GM23338 (cell line): Measurements from ENCODE around the gene MRPL20. TPM values are rescaled to one million over a fixed set of nuclear protein-coding genes. Genes with fewer than 3 reads are reported as not detected.

ENCODE experiments used
- CREB1 ChIP-seq: fragments of 250-450 bp; sonication (Bioruptor Pico); IDR thresholded peaks from 2 replicates; pipeline ENCODE4 v1.5.0; 2020; ENCODE audit warnings: low read depth, mild to moderate bottlenecking, moderate library complexity
- CTCF ChIP-seq, 2 experiments: fragments of 200-600 bp in 1 of 2; sonication (generic) in 1 of 2; conservative IDR thresholded peaks; 2 replicates each; pipeline versions ENCODE4 v1.5.1 to v1.6.1; 2016 to 2017; ENCODE audit warnings: antibody characterized with exemption in 2 of 2, low read depth in 2 of 2, mild to moderate bottlenecking in 2 of 2, moderate library complexity in 1 of 2
- ETS1 ChIP-seq: IDR thresholded peaks from 2 replicates; pipeline ENCODE4 v1.6.1; 2016; ENCODE audit warnings: antibody characterized with exemption
- EZH2 ChIP-seq: fragments of 200-600 bp; sonication (generic); IDR thresholded peaks from one replicate; pipeline ENCODE4 v1.8.0; 2017; ENCODE audit warnings: antibody characterized with exemption, mild to moderate bottlenecking, low read depth; ENCODE audit not compliant: unreplicated experiment
- POLR2AphosphoS5 ChIP-seq: IDR thresholded peaks from 2 replicates; pipeline ENCODE4 v1.6.1; 2016; ENCODE audit warnings: antibody characterized with exemption, low read depth
- REST ChIP-seq: IDR thresholded peaks from one replicate; pipeline ENCODE4 v1.6.1; 2018; ENCODE audit warnings: antibody characterized with exemption; ENCODE audit not compliant: unreplicated experiment
- ZNF114 ChIP-seq: fragments of 250-450 bp; sonication (Bioruptor Pico); IDR thresholded peaks from 2 replicates; pipeline ENCODE4 v1.5.0; 2020; ENCODE audit warnings: mild to moderate bottlenecking, moderate library complexity
- ZNF462 ChIP-seq: fragments of 250-450 bp; sonication (Bioruptor Pico); IDR thresholded peaks from 2 replicates; pipeline ENCODE4 v1.5.0; 2020; ENCODE audit warnings: mild to moderate bottlenecking, moderate library complexity
- polyA plus RNA-seq: library from polyadenylated mRNA; unstranded; fragments of >200 nt; fragmentation: Nextera tagmentation; extraction: Ambion mirVana; gene quantifications from 2 replicates; pipeline ENCODE4 v1.2.1, GENCODE V29; 2016
- total RNA-seq: library from RNA; depleted of rRNA; stranded (reverse); fragments of >200 nt; shearing (Covaris generic); gene quantifications from 2 replicates; pipeline ENCODE4 v1.2.3, GENCODE V29; 2014

MRPL20 gene
- total and polyA plus RNA-seq, 2 experiments from 2014 or later, result 173 to 319 TPM

- TF ChIP-seq ZNF462 (CRISPR knock-in tag) (no peak), CTCF (conservative IDR thresholded peaks at IDR 0.05; ENCODE audit: low read depth in 2 of 2) (no peak), POLR2AphosphoS5 (no peak), EZH2 (no peak), ETS1 (no peak), ZNF114 (CRISPR knock-in tag) (no peak), CREB1 (CRISPR knock-in tag) (no peak), REST (no peak)
Observed at GRCh38 chr1:1427820-1428148, 20.7 kb upstream of the MRPL20 start (continued).
